HG03342 (cell line): ENCODE results near the gene ATP6V1D.
"Not testable (repeated sequence)": the region's sequence is repeated elsewhere in the genome, so short reads cannot be mapped to it uniquely, and the experiment has no call there.

ENCODE experiments used
- ATAC-seq: cut with Tn5 transposase; IDR thresholded peaks from one replicate; pipeline ENCODE4 v1.9.1; 2021; ENCODE audit warnings: mild to moderate bottlenecking, moderate library complexity; ENCODE audit not compliant: unreplicated experiment

ATP6V1D gene

DNA sequence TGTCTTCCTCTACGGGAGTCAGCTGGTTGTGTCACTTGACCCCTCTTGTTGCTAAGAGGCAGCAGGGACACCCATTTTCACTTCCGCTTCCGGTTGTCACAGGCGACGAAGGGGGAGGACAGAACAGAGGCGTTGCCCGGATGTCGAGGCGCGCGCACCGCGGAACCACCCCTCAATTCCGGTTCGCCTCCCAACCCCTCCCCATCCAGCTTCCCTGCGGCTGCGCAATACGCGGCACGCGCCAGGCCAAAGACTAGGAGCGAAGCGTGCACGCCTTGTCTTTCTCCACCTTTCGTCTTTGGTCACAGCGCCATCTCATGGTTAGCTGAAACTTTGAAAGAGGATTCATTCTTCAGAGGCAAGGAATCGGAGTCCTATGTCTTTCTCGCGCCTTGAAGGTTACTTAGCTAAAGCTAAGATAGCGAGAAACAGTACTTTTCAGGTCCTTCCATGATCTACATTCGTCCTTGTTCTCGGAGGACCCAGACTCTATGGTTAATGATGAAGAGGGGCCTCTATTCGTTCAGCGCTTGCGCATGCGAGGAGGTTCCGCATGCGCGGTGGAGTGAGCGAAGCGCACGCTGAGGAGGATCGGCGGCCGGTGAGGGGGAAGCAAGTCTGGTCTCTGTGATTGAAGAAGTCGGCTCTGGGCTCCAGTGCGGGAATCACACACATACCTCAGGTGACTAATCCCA, at the start of gene ATP6V1D, which contains the start of gene EIF2S1:
TSS of gene ATP6V1D (minus strand) at position 30 of the 695 bp plus-strand sequence. CDS start 106 bp downstream, outside the sequence.
TSS of gene EIF2S1 (plus strand) at position 554 of the 695 bp plus-strand sequence. CDS start 4,440 bp downstream, outside the sequence.
- peak; percentile 88 for ATAC-seq

- not testable (repeated sequence) for ATAC-seq
These were observed 48.7 kb upstream of the ATP6V1D start for GRCh38 chr14:67408122-67408801.

- ATAC-seq, result no peak
These were observed 46.2 kb upstream of the ATP6V1D start for GRCh38 chr14:67405771-67406170.

DNA sequence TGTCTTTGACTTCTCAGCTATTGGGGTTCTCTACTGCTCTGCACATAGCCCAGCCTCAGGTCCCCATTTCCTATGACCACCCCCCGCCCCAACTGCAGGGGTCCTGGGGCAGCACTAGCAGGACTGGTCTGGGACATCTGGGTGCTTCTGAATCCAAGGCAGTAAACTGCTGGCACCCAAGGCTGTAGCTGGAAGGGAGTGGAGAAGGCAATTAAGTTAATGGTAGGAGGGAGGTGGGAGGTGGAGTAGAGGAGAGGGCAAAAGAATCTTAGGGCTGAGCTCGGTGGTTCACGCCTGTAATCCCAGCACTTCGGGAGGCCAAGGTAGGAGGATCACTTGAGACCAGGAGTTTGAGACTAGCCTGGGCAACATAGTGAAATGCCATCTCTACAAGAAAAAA, 40.8 kb upstream of the ATP6V1D start:
- ATAC-seq, result no peak

DNA sequence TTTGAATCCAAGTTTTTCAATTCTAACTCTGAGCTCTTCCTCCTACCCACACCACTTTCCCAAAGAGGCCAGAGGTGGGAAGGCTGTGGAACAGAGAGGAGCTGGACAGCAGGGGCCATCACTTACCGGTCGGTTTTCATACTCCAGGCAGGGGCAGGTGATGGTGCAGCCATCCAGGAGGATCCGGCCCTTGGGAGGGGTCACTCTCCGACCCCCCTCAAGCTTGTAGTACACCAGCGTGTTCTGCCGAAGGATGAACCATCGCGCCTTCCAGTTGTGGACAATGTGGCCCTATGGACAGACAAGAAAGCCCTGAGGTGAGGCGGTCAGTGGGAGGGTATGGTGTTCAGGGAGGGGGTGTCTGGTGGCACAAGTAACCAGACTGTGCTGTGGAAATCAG, 37.9 kb upstream of the ATP6V1D start:
- no peak for ATAC-seq

- no peak for ATAC-seq
These were observed 36.9 kb upstream of the ATP6V1D start for GRCh38 chr14:67396381-67396970.

- no peak for ATAC-seq
These were observed 36.2 kb upstream of the ATP6V1D start for GRCh38 chr14:67395876-67396189.

GRCh38 chr14:67395086-67395875, 35.7 kb upstream of the ATP6V1D start:
- ATAC-seq, result no peak

DNA sequence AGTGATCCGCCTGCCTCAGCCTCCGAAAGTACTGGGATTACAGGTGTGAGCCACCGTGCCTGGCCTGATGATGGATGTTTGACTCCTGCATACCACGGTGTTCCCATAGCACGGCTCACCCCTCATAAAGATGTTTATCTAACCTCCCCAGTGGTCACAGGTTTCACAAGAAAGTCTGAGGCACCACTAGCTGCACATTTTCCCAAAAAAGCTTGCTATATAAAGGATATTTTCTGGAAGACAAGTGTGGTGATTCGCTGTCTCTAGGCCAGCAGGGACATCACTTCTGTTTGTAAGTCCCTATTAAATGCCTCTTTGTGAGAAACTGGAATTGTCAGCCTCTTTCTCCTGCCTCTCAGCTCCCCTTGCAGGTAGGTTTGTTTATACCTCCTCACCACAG, 34.1 kb upstream of the ATP6V1D start:
- ATAC-seq, result no peak

GRCh38 chr14:67392800-67393199, 33.2 kb upstream of the ATP6V1D start:
- no peak for ATAC-seq

DNA sequence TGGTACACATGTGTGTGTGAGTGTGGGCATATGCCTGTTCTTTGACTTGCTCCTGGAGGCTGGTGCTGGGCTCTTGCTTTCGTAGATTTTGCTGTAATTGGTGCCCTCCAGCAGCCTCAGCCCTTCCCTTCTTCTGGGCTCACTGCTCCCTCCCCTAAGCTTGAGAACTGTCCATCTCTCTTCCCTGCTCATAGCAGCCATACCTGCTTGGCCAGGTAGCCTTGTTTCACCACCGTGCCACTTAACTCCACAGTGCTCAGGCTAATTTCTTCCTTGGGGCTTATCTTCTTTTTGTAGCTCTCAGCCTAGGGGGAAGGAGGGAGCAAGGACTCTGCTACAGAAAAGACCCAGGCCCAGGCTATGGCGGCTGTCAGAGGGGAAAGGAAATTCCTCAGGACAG, 32.5 kb upstream of the ATP6V1D start:
- no peak for ATAC-seq

DNA sequence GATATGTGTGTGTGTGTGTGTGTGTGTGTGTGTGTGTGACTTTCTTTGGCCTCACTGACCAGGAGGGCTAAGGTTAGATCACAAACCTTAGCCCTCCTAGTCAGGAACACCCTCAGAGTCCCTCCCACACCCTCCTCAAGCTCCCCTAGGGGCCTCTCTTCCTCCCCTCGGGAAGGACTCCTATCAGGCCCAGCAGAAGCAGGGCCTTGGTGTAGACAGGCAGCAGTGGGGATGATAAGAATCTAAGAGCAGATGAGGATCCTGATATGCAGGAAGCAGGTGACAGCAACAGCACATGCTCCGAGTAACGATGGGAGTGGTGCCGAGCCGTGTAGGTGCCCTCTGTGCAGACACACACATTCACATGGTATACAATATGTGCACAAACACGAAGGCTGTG, 31.7 kb upstream of the ATP6V1D start:
- no peak for ATAC-seq

DNA sequence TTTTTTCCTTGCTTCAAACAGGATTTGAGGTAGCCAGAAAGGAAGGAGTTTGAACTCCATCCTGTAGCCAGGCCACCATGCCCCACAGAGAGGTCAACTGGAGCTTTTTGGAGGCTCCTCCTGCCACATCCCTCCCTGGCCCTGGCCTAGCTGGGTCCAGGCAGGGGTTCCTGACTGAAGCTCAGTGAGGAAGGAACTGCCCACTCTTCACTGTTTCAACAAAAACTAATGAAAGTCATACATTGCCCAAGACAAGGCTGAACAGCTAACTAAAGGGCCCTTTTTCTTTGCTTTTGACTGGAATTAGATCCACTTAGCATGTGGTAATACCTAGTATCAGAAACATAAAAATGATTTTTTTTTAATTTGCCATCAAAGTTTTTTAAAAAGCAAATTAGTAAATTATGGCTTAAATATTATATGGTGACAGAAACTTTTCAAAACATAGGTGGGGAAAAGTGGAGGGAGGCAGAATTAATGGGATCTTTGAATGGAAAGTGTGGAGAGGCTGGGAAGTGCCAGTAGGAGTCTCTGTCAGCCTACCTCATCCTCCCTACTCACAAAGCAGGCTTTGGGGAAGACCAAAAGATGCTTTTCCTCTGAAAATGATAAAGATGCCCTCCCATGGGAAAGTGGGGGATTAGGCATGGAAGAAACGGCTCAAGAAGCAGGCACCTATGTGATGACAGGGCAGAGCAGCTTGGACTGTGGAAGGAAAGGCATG, 30.4 kb upstream of the ATP6V1D start:
- ATAC-seq, result no peak

DNA sequence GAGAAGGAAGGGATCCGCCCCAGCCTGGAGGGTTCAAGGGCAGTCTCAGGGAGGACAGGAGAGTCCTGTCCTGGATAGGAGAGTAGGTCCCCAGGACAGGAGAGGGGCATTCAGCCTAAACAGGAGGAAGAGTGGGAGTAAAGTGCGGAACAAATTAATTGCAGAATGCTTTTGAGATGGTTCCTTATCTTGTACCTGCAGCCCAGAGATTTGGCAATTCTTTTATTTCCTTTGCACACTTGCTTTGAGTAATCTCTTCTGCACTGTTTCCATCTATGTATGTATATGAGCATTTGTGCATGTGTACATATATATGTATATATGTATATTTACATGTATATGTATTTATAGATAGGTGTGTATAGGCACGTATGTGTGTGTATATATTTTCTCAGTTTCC, 29.7 kb upstream of the ATP6V1D start:
- ATAC-seq, result no peak

DNA sequence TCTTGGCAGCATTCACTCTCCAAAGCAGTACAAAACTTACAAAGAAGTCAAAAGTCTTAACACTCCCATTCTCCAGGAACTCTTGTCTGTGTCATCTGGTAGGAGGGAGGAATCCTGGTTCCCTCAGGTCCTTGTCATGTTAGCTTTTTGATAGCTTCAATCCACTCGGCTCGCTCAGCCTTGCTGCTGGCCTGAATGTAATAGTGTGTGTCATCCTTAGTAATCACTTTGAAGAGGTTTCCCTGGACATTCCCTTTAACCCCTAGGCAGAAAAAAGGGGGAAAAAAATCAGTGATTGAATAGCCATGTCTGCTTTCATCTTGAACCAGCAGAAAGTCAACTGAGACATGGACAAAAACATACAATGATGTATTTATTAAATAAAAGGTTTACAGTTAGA, 27.6 kb upstream of the ATP6V1D start:
- no peak for ATAC-seq

- ATAC-seq, result no peak
These were observed 26.0 kb upstream of the ATP6V1D start for GRCh38 chr14:67385618-67386017.

- no peak for ATAC-seq
These were observed 25.5 kb upstream of the ATP6V1D start for GRCh38 chr14:67385120-67385519.

GRCh38 chr14:67377916-67378315, 18.3 kb upstream of the ATP6V1D start:
- no peak for ATAC-seq

- ATAC-seq, result no peak
These were observed 13.7 kb upstream of the ATP6V1D start for GRCh38 chr14:67373347-67373746.

DNA sequence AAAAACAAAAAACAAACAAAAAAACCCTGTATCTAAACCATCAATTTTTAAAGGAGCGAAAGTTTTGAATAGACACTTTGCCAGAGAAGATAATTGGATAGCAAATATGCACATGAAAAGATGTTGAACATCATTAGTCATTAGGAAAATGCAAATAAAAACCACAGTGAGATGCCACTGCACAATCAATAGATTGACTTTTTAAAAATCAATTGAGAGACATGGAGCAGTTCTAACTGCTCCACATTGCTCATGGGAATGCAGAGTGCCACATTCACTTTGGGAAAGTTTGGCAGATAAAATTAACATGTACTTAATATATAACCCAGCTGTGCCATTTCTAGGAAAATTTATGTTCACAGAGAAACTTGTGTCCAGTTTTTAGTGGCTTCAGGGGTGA, 13.2 kb upstream of the ATP6V1D start:
- ATAC-seq, result no peak
